AG04450 (cell line): Measurements from ENCODE around the gene TNRC6A. TPM values are rescaled to one million over a fixed set of nuclear protein-coding genes. Genes with fewer than 3 reads are reported as not detected.

Experiments used
- CTCF ChIA-PET: fragments of 300-600, 350-600 bp; formaldehyde crosslinking; extraction: SDS; loops from one replicate; lab custom pipeline; 2022; ENCODE audit warnings: antibody characterized with exemption, inconsistent platforms; lab: Charles Lee
- POLR2A ChIA-PET: fragments of 350-600 bp; formaldehyde crosslinking; extraction: SDS; loops from one replicate; lab custom pipeline; 2021; ENCODE audit warnings: antibody characterized with exemption, inconsistent platforms; lab: Yijun Ruan, JAX
- DNase-seq: peaks from one replicate; pipeline ENCODE4 v3.0.0-alpha.2; 2011; ENCODE audit warnings: low read depth, low spot score
- H3K27ac ChIP-seq: one replicate; pipeline ENCODE4 v1.5.1; 2012; ENCODE audit warnings: low read depth, low read length, control low read depth
- H3K27me3 ChIP-seq: one replicate; pipeline ENCODE4 v1.6.0; 2012; ENCODE audit warnings: low read length; ENCODE audit not compliant: control insufficient read depth, insufficient read depth
- H3K4me3 ChIP-seq: 2 replicates; pipeline ENCODE4 v1.5.1; 2011; ENCODE audit warnings: mild to moderate bottlenecking, low read depth, low read length, control low read depth
- H3K9me3 ChIP-seq: 2 replicates; pipeline ENCODE4 v1.5.1; 2012; ENCODE audit warnings: low read length; ENCODE audit not compliant: control insufficient read depth, insufficient read depth
- CTCF ChIP-seq: IDR thresholded peaks from 2 replicates; pipeline ENCODE4 v1.5.1; 2011; ENCODE audit warnings: low read depth, low read length, control low read depth, inconsistent platforms
- polyA plus RNA-seq: library from polyadenylated mRNA; depleted of rRNA; stranded (reverse); fragments of >200 nt; gene quantifications from 2 replicates; pipeline ENCODE4 v1.2.3, GENCODE V29; 2011

The TNRC6A gene
- polyA plus RNA-seq, 1 experiment = 76.2 TPM

- DNase-seq = no peak
- Histone ChIP-seq H3K27ac (no peak overlapping the region), H3K4me3 (no peak overlapping the region), H3K27me3 (no peaks in the 10 kb centered on the region), H3K9me3 (no peaks in the 10 kb centered on the region; the same call in 1 of the 2 replicates)
- no peak for TF ChIP-seq CTCF
- ChIA-PET POLR2A (no interaction called here), CTCF (interaction anchor here (0.6 to 1.1 kb wide), 3 partner anchors 14 to 240 kb away, joined by 4 to 5 read pairs (median 5); no protein-coding TSS in a partner anchor)
Measured at GRCh38 chr16:24820522-24820921, 91.1 kb downstream of the TNRC6A start.

GRCh38 chr16:24821129-24821528 is 91.7 kb downstream of the TNRC6A start:
- no peak for TF ChIP-seq CTCF
- Histone ChIP-seq H3K27ac (no peak overlapping the region), H3K27me3 (no peaks in the 10 kb centered on the region), H3K4me3 (no peak overlapping the region), H3K9me3 (no peaks in the 10 kb centered on the region; the same call in 1 of the 2 replicates)
- POLR2A ChIA-PET = no interaction called here
- DNase-seq = no peak
- CTCF ChIA-PET = interaction anchor here (1.1 kb wide), 1 partner anchor 13 kb away, joined by 5 read pairs; no protein-coding TSS in a partner anchor

GRCh38 chr16:24822542-24822941 is 93.1 kb downstream of the TNRC6A start:
- Histone ChIP-seq H3K4me3 (no peak overlapping the region), H3K27ac (no peak overlapping the region), H3K9me3 (no peaks in the 10 kb centered on the region; the same call in 1 of the 2 replicates), H3K27me3 (no peaks in the 10 kb centered on the region)
- ChIA-PET POLR2A (no interaction called here), CTCF (no interaction called here)
- no peak for DNase-seq
- no peak for TF ChIP-seq CTCF

GRCh38 chr16:24822974-24823373 is 93.5 kb downstream of the TNRC6A start:
- H3K27ac ChIP-seq = no peak overlapping the region
- H3K4me3 ChIP-seq = no peak overlapping the region
- no peaks in the 10 kb centered on the region; the same call in 1 of the 2 replicates for H3K9me3 ChIP-seq
- DNase-seq = no peak
- CTCF ChIA-PET = no interaction called here
- H3K27me3 ChIP-seq = no peaks in the 10 kb centered on the region
- no peak for TF ChIP-seq CTCF
- POLR2A ChIA-PET = no interaction called here

GRCh38 chr16:24825696-24826095 is 96.2 kb downstream of the TNRC6A start:
- Histone ChIP-seq H3K9me3 (no peaks in the 10 kb centered on the region; the same call in 1 of the 2 replicates), H3K27me3 (no peaks in the 10 kb centered on the region), H3K4me3 (no peak overlapping the region), H3K27ac (no peak overlapping the region)
- no peak for TF ChIP-seq CTCF
- CTCF ChIA-PET = interaction anchor here (0.6 to 1.9 kb wide), 3 partner anchors 9 to 298 kb away, joined by 3 to 8 read pairs (median 4); no protein-coding TSS in a partner anchor
- no peak for DNase-seq
- POLR2A ChIA-PET = no interaction called here
